Astrocyte of the cerebellum (primary cell): ENCODE data around the gene SPACA7.

Experiments
- DNase-seq: peaks from one replicate; pipeline ENCODE4 v3.0.0-alpha.2; 2011; ENCODE audit warnings: low read depth
- H3K4me3 ChIP-seq: 2 replicates; pipeline ENCODE4 v1.5.1; 2011; ENCODE audit warnings: mild to moderate bottlenecking, low read depth, low read length, moderate library complexity
- CTCF ChIP-seq: IDR thresholded peaks from 2 replicates; pipeline ENCODE4 v1.5.1; 2012; ENCODE audit warnings: low read length, low read depth, moderate library complexity, mild to moderate bottlenecking; ENCODE audit errors: missing control alignments
- in situ Hi-C: cut with HindIII; loops from 2 replicates; pipeline ENCODE4 v1.10.0; 2017; ENCODE audit warnings: low sequenced_read_pairs

The SPACA7 gene

GRCh38 chr13:112446867-112447266 is 70.7 kb downstream of the SPACA7 start:
- TF ChIP-seq CTCF = no peak
- DNase-seq = no peak

GRCh38 chr13:112447306-112447705 is 71.2 kb downstream of the SPACA7 start:
- in situ Hi-C loops = no loop called here
- DNase-seq = no peak
- no peak overlapping the region for H3K4me3 ChIP-seq
- TF ChIP-seq CTCF = no peak

More at GRCh38 chr13:112446867-112447266, 70.7 kb downstream of the SPACA7 start:
- H3K4me3 ChIP-seq = no peak overlapping the region
- in situ Hi-C loops = no loop called here

- DNase-seq = no peak
- in situ Hi-C loops = no loop called here
- no peak overlapping the region for H3K4me3 ChIP-seq
- TF ChIP-seq CTCF = no peak
These were observed 71.8 kb downstream of the SPACA7 start for GRCh38 chr13:112447761-112448603.

GRCh38 chr13:112448621-112449544 is 72.7 kb downstream of the SPACA7 start:
- no peak for DNase-seq
- no peak overlapping the region for H3K4me3 ChIP-seq
- in situ Hi-C loops = no loop called here
- TF ChIP-seq CTCF = no peak

- TF ChIP-seq CTCF = no peak
- in situ Hi-C loops = no loop called here
- no peak for DNase-seq
- no peak overlapping the region for H3K4me3 ChIP-seq
These were observed 73.4 kb downstream of the SPACA7 start for GRCh38 chr13:112449545-112449930.

GRCh38 chr13:112450118-112450903 is 74.2 kb downstream of the SPACA7 start:
- in situ Hi-C loops = no loop called here
- no peak for DNase-seq
- TF ChIP-seq CTCF = no peak
- H3K4me3 ChIP-seq = no peak overlapping the region
